Neuron (in vitro differentiated cells): Measurements from ENCODE around the gene DZIP1L.

Experiments
- H2AFZ ChIP-seq: one replicate; pipeline ENCODE4 v1.6.1; 2013; ENCODE audit warnings: low read depth, mild to moderate bottlenecking, inconsistent platforms, low read length, moderate library complexity
- H3K27me3 ChIP-seq: one replicate; pipeline ENCODE4 v1.6.1; 2013; ENCODE audit warnings: low read length; ENCODE audit not compliant: insufficient read depth
- H3K36me3 ChIP-seq: one replicate; pipeline ENCODE4 v1.6.1; 2013; ENCODE audit warnings: low read length; ENCODE audit not compliant: insufficient read depth
- H3K4me1 ChIP-seq: one replicate; pipeline ENCODE4 v1.6.1; 2013; ENCODE audit warnings: low read length; ENCODE audit not compliant: insufficient read depth
- H3K4me3 ChIP-seq: 2 replicates; pipeline ENCODE4 v1.5.1; 2013; ENCODE audit warnings: mild to moderate bottlenecking, low read length, moderate library complexity
- H3K9me3 ChIP-seq: one replicate; pipeline ENCODE4 v1.6.1; 2013; ENCODE audit warnings: low read length

Gene DZIP1L

GRCh38 chr3:138033202-138033691 lies 82.2 kb downstream of the DZIP1L start:
- no peaks in the 10 kb centered on the region for H3K9me3 ChIP-seq
- H3K4me3 ChIP-seq, result no peak overlapping the region
- H3K27me3 ChIP-seq, result no peaks in the 10 kb centered on the region
- no peak overlapping the region for H2AFZ ChIP-seq
- H3K36me3 ChIP-seq, result no peaks in the 10 kb centered on the region
- no peaks in the 10 kb centered on the region for H3K4me1 ChIP-seq

GRCh38 chr3:138032567-138032966 lies 82.8 kb downstream of the DZIP1L start:
- Histone ChIP-seq H2AFZ (no peak overlapping the region), H3K4me1 (no peaks in the 10 kb centered on the region), H3K4me3 (no peak overlapping the region), H3K36me3 (no peaks in the 10 kb centered on the region), H3K27me3 (no peaks in the 10 kb centered on the region), H3K9me3 (no peaks in the 10 kb centered on the region)

GRCh38 chr3:138031536-138031935 lies 83.9 kb downstream of the DZIP1L start:
- Histone ChIP-seq H3K36me3 (no peaks in the 10 kb centered on the region), H3K27me3 (no peaks in the 10 kb centered on the region), H3K4me1 (no peaks in the 10 kb centered on the region), H3K4me3 (no peak overlapping the region), H3K9me3 (no peaks in the 10 kb centered on the region), H2AFZ (no peak overlapping the region)

GRCh38 chr3:138030734-138031280 lies 84.6 kb downstream of the DZIP1L start:
- Histone ChIP-seq H2AFZ (no peak overlapping the region), H3K4me3 (no peak overlapping the region), H3K36me3 (no peaks in the 10 kb centered on the region), H3K9me3 (no peaks in the 10 kb centered on the region), H3K27me3 (no peaks in the 10 kb centered on the region), H3K4me1 (no peaks in the 10 kb centered on the region)

GRCh38 chr3:138027821-138028220 lies 87.6 kb downstream of the DZIP1L start:
- no peaks in the 10 kb centered on the region for H3K27me3 ChIP-seq
- H3K4me1 ChIP-seq, result no peaks in the 10 kb centered on the region
- no peak overlapping the region for H2AFZ ChIP-seq
- no peaks in the 10 kb centered on the region for H3K36me3 ChIP-seq
- H3K4me3 ChIP-seq, result no peak overlapping the region
- H3K9me3 ChIP-seq, result no peaks in the 10 kb centered on the region

- Histone ChIP-seq H2AFZ (no peak overlapping the region), H3K27me3 (no peaks in the 10 kb centered on the region), H3K4me3 (no peak overlapping the region), H3K36me3 (no peaks in the 10 kb centered on the region), H3K4me1 (no peaks in the 10 kb centered on the region), H3K9me3 (no peaks in the 10 kb centered on the region)
Observed at GRCh38 chr3:138025553-138025952, 89.9 kb downstream of the DZIP1L start.

GRCh38 chr3:138023754-138024153 lies 91.7 kb downstream of the DZIP1L start:
- Histone ChIP-seq H3K4me1 (no peaks in the 10 kb centered on the region), H3K9me3 (no peaks in the 10 kb centered on the region), H2AFZ (no peak overlapping the region), H3K36me3 (no peaks in the 10 kb centered on the region), H3K4me3 (no peak overlapping the region), H3K27me3 (no peaks in the 10 kb centered on the region)

- Histone ChIP-seq H3K4me1 (no peaks in the 10 kb centered on the region), H2AFZ (no peak overlapping the region), H3K27me3 (no peaks in the 10 kb centered on the region), H3K36me3 (no peaks in the 10 kb centered on the region), H3K4me3 (no peak overlapping the region), H3K9me3 (no peaks in the 10 kb centered on the region)
Observed at GRCh38 chr3:138019281-138020069, 95.9 kb downstream of the DZIP1L start.

- Histone ChIP-seq H3K4me3 (no peak overlapping the region), H3K4me1 (no peaks in the 10 kb centered on the region)
Observed at GRCh38 chr3:138016065-138016464, 99.3 kb downstream of the DZIP1L start.

GRCh38 chr3:138012526-138012925 lies 102.9 kb downstream of the DZIP1L start:
- H2AFZ ChIP-seq, result no peak overlapping the region
- H3K36me3 ChIP-seq, result no peaks in the 10 kb centered on the region
- no peaks in the 10 kb centered on the region for H3K4me1 ChIP-seq
- H3K9me3 ChIP-seq, result no peaks in the 10 kb centered on the region
- no peak overlapping the region for H3K4me3 ChIP-seq
- H3K27me3 ChIP-seq, result no peaks in the 10 kb centered on the region

More at GRCh38 chr3:138016065-138016464, 99.3 kb downstream of the DZIP1L start:
- no peak overlapping the region for H2AFZ ChIP-seq
- no peaks in the 10 kb centered on the region for H3K9me3 ChIP-seq
- H3K27me3 ChIP-seq, result no peaks in the 10 kb centered on the region
- H3K36me3 ChIP-seq, result no peaks in the 10 kb centered on the region
